ENCODE data around the gene SLC26A5.

- TF ChIP-seq, protein P1, sequence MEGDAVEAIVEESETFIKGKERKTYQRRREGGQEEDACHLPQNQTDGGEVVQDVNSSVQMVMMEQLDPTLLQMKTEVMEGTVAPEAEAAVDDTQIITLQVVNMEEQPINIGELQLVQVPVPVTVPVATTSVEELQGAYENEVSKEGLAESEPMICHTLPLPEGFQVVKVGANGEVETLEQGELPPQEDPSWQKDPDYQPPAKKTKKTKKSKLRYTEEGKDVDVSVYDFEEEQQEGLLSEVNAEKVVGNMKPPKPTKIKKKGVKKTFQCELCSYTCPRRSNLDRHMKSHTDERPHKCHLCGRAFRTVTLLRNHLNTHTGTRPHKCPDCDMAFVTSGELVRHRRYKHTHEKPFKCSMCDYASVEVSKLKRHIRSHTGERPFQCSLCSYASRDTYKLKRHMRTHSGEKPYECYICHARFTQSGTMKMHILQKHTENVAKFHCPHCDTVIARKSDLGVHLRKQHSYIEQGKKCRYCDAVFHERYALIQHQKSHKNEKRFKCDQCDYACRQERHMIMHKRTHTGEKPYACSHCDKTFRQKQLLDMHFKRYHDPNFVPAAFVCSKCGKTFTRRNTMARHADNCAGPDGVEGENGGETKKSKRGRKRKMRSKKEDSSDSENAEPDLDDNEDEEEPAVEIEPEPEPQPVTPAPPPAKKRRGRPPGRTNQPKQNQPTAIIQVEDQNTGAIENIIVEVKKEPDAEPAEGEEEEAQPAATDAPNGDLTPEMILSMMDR (IDR thresholded peaks at IDR 0.05), result no peak
- TF ChIP-seq POLR2A (IDR thresholded peaks at IDR 0.05), result no peak
- TF ChIP-seq POLR2AphosphoS5 (IDR thresholded peaks at IDR 0.05), result no peak
These were observed 76.6 kb downstream of the SLC26A5 start for GRCh38 chr7:103369432-103369831.
